K562 (cell line): Measurements from ENCODE around the gene ZNF865. TPM values are rescaled to one million over a fixed set of nuclear protein-coding genes. Genes with fewer than 3 reads are reported as not detected.
A peak's percentile ranks its signal among the peaks of the same experiment; 100 is the strongest.

Experiments used
- ARID3B ChIP-seq: fragments of 250-450 bp; sonication (Bioruptor Pico); IDR thresholded peaks from 2 replicates; pipeline ENCODE4 v1.4.0; 2020; ENCODE audit warnings: borderline replicate concordance
- BCOR ChIP-seq: fragments of 450-650 bp; IDR thresholded peaks from 2 replicates; pipeline ENCODE4 v1.6.1; 2016
- CAMTA2 ChIP-seq: fragments of 250-450 bp; sonication (Bioruptor Pico); conservative IDR thresholded peaks from 2 replicates; pipeline ENCODE4 v1.5.1; 2022
- ESRRB ChIP-seq: fragments of 250-450 bp; sonication (Bioruptor Pico); IDR thresholded peaks from 2 replicates; pipeline ENCODE4 v1.5.0; 2020; ENCODE audit warnings: mild to moderate bottlenecking, moderate library complexity, borderline replicate concordance
- FOSL1 ChIP-seq: fragments of 200-800 bp; sonication (Bioruptor generic); conservative IDR thresholded peaks from 2 replicates; pipeline ENCODE4 v1.6.1; 2016; ENCODE audit warnings: missing genetic modification characterization, missing compliant biosample characterization
- GABPA ChIP-seq: fragments of 200-800 bp; sonication (Bioruptor generic); conservative IDR thresholded peaks from 2 replicates; pipeline ENCODE4 v1.6.1; 2016; ENCODE audit warnings: low read depth, missing genetic modification characterization, missing compliant biosample characterization
- HDAC3 ChIP-seq: fragments of 450-650 bp; IDR thresholded peaks from 2 replicates; pipeline ENCODE4 v1.6.1; 2018; ENCODE audit warnings: borderline replicate concordance, mild to moderate bottlenecking, moderate library complexity; ENCODE audit not compliant: partially characterized antibody
- HDGF ChIP-seq: fragments of 450-650 bp; IDR thresholded peaks from 2 replicates; pipeline ENCODE4 v1.6.1; 2016
- HES1 ChIP-seq: fragments of 450-650 bp; IDR thresholded peaks from 2 replicates; pipeline ENCODE4 v1.6.1; 2016; ENCODE audit warnings: low read depth, mild to moderate bottlenecking, moderate library complexity
- NR1H2 ChIP-seq: sonication (generic); formaldehyde crosslinking; IDR thresholded peaks from 2 replicates; pipeline ENCODE4 v1.4.0; 2020; ENCODE audit warnings: mild to moderate bottlenecking, missing genetic modification reagents
- PML ChIP-seq: IDR thresholded peaks from 2 replicates; pipeline ENCODE4 v1.6.1; 2012; ENCODE audit warnings: low read length, inconsistent platforms
- RNF2 ChIP-seq: sonication (generic); IDR thresholded peaks from 2 replicates; pipeline ENCODE4 v1.6.1; 2016
- TARDBP ChIP-seq: fragments of 450-650 bp; IDR thresholded peaks from 2 replicates; pipeline ENCODE4 v1.6.1; 2016
- TEAD4 ChIP-seq, 2 experiments: sonication (generic) in 1 of 2; formaldehyde crosslinking in 1 of 2; IDR thresholded peaks; 2 replicates each; pipeline versions ENCODE4 v1.6.1 to v1.8.0; 2012 to 2022; ENCODE audit warnings: borderline replicate concordance in 1 of 2, inconsistent platforms in 1 of 2, low read length in 1 of 2, mild to moderate bottlenecking in 1 of 2, missing genetic modification reagents in 1 of 2
- XRCC5 ChIP-seq: fragments of 200-400 bp; formaldehyde crosslinking; IDR thresholded peaks from 2 replicates; pipeline ENCODE4 v1.6.1; 2017; ENCODE audit warnings: low read depth, mild to moderate bottlenecking, low read length
- ZNF197 ChIP-seq: fragments of 200-800 bp; sonication (Bioruptor generic); IDR thresholded peaks from 2 replicates; pipeline ENCODE4 v1.6.1; 2016; ENCODE audit warnings: low read depth, missing genetic modification characterization, missing compliant biosample characterization
- ZNF384 ChIP-seq: IDR thresholded peaks from 2 replicates; pipeline ENCODE4 v1.6.1; 2012; ENCODE audit warnings: low read depth, low read length, improper control_type of control experiment
- ZNF511 ChIP-seq: sonication (generic); formaldehyde crosslinking; IDR thresholded peaks from 2 replicates; pipeline ENCODE4 v1.8.0; 2022; ENCODE audit warnings: mild to moderate bottlenecking, missing genetic modification reagents
- ZNF583 ChIP-seq: fragments of 250-450 bp; sonication (Bioruptor Pico); IDR thresholded peaks from 2 replicates; pipeline ENCODE4 v1.4.0; 2020
- polyA plus RNA-seq, 8 experiments: library from polyadenylated mRNA; depleted of rRNA in 4 of 8; stranded (reverse) in 5 of 8; unstranded in 3 of 8; fragments of >200 nt; fragmentation: Nextera tagmentation in 2 of 8; fragmentation: Illumina TruSeq in 1 of 8; extraction: Ambion mirVana in 2 of 8; extraction: Trizol in 1 of 8; gene quantifications; 2 replicates each; pipeline versions ENCODE4 v1.2.1 to v1.2.3, GENCODE V29; 2011 to 2014; ENCODE audit warnings: inconsistent platforms in 1 of 8, missing spikeins in 1 of 8
- total RNA-seq, 7 experiments: library from RNA; depleted of rRNA in 6 of 7; stranded (reverse); fragments of >200 nt in 6 of 7; fragmentation: Illumina TruSeq in 2 of 7; extraction: Trizol in 2 of 7; gene quantifications; 2 replicates each; pipeline versions ENCODE4 v1.2.1 to v1.2.3, GENCODE V29; 2011 to 2021; ENCODE audit warnings: low replicate concordance in 1 of 7
- TF ChIP-seq, protein P1 (sequence below): sonication (generic); formaldehyde crosslinking; IDR thresholded peaks from 2 replicates; pipeline ENCODE4 v1.8.1; 2023; ENCODE audit warnings: mild to moderate bottlenecking, missing genetic modification reagents
- TF ChIP-seq, protein P2 (sequence below): fragments of 250-450 bp; sonication (Bioruptor Pico); IDR thresholded peaks from 2 replicates; pipeline ENCODE4 v1.4.0; 2020; ENCODE audit warnings: mild to moderate bottlenecking, moderate library complexity

ZNF865 gene
- total and polyA plus RNA-seq, 9 of the 15 experiments (the other 6 are each of a cell fraction or from before 2014, with no cell fraction given), result 0.40 to 18.8 (median 1.6) TPM; not detected in 2

- TF ChIP-seq, protein P1, sequence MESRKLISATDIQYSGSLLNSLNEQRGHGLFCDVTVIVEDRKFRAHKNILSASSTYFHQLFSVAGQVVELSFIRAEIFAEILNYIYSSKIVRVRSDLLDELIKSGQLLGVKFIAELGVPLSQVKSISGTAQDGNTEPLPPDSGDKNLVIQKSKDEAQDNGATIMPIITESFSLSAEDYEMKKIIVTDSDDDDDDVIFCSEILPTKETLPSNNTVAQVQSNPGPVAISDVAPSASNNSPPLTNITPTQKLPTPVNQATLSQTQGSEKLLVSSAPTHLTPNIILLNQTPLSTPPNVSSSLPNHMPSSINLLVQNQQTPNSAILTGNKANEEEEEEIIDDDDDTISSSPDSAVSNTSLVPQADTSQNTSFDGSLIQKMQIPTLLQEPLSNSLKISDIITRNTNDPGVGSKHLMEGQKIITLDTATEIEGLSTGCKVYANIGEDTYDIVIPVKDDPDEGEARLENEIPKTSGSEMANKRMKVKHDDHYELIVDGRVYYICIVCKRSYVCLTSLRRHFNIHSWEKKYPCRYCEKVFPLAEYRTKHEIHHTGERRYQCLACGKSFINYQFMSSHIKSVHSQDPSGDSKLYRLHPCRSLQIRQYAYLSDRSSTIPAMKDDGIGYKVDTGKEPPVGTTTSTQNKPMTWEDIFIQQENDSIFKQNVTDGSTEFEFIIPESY (CRISPR knock-in tag), result peak; percentile 93
- TF ChIP-seq ARID3B (CRISPR knock-in tag) (no peak), ZNF197 (CRISPR knock-in tag) (no peak), PML (peak; percentile 48; the same call in 1 of the 2 replicates), HDGF (no peak), TARDBP (no peak), XRCC5 (peak; percentile 97), GABPA (tag) (peak; percentile 92), ESRRB (CRISPR knock-in tag) (no peak), CAMTA2 (no peak), TEAD4 (IDR thresholded peaks at IDR 0.05; ENCODE audit: low read length) (0 out of 2 replicates have a peak, but pooled peaks have one; percentile 40), TEAD4 (CRISPR knock-in tag; IDR thresholded peaks at IDR 0.05; ENCODE audit: borderline replicate concordance) (no peak), FOSL1 (tag) (peak; percentile 51; the same call in 1 of the 2 replicates), HDAC3 (no peak), BCOR (peak; percentile 89), RNF2 (peak; percentile 72), ZNF511 (CRISPR knock-in tag) (peak; percentile 74; the same call in 1 of the 2 replicates), HES1 (no peak), ZNF384 (peak; percentile 96), NR1H2 (CRISPR knock-in tag) (0 out of 2 replicates have a peak, but pooled peaks have one; percentile 48), ZNF583 (CRISPR knock-in tag) (no peak)
- TF ChIP-seq, protein P2, sequence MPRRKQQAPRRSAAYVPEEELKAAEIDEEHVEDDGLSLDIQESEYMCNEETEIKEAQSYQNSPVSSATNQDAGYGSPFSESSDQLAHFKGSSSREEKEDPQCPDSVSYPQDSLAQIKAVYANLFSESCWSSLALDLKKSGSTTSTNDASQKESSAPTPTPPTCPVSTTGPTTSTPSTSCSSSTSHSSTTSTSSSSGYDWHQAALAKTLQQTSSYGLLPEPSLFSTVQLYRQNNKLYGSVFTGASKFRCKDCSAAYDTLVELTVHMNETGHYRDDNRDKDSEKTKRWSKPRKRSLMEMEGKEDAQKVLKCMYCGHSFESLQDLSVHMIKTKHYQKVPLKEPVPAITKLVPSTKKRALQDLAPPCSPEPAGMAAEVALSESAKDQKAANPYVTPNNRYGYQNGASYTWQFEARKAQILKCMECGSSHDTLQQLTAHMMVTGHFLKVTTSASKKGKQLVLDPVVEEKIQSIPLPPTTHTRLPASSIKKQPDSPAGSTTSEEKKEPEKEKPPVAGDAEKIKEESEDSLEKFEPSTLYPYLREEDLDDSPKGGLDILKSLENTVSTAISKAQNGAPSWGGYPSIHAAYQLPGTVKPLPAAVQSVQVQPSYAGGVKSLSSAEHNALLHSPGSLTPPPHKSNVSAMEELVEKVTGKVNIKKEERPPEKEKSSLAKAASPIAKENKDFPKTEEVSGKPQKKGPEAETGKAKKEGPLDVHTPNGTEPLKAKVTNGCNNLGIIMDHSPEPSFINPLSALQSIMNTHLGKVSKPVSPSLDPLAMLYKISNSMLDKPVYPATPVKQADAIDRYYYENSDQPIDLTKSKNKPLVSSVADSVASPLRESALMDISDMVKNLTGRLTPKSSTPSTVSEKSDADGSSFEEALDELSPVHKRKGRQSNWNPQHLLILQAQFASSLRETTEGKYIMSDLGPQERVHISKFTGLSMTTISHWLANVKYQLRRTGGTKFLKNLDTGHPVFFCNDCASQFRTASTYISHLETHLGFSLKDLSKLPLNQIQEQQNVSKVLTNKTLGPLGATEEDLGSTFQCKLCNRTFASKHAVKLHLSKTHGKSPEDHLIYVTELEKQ (CRISPR knock-in tag), result no peak
Observed at GRCh38 chr19:55653651-55654322, 48.3 kb downstream of the ZNF865 start (continued).
